MM.1S (cell line): ENCODE measurements around the gene CD82.

Experiments
- DNase-seq: peaks from one replicate; pipeline ENCODE4 v3.0.0-alpha.2; 2015
- H2AFZ ChIP-seq: fragments of 300-600 bp; sonication (generic); 2 replicates; pipeline ENCODE4 v1.6.0; 2016; ENCODE audit warnings: antibody characterized with exemption, low read length
- H3F3A ChIP-seq: fragments of 300-600 bp; sonication (generic); 2 replicates; pipeline ENCODE4 v1.6.1; 2016; ENCODE audit warnings: mild to moderate bottlenecking, antibody characterized with exemption, low read length, moderate library complexity, mixed read lengths; ENCODE audit not compliant: insufficient read depth
- H3K27ac ChIP-seq: fragments of 300-600 bp; sonication (generic); 2 replicates; pipeline ENCODE4 v1.5.1; 2016; ENCODE audit warnings: mild to moderate bottlenecking, low read length
- H3K27me3 ChIP-seq: fragments of 300-600 bp; sonication (generic); replicated peaks from 2 replicates; pipeline ENCODE4 v1.6.0; 2016; ENCODE audit warnings: low read length; ENCODE audit not compliant: insufficient read depth
- H3K36me3 ChIP-seq: fragments of 300-600 bp; sonication (generic); replicated peaks from 2 replicates; pipeline ENCODE4 v1.6.1; 2016; ENCODE audit warnings: mild to moderate bottlenecking, low read length, mixed read lengths; ENCODE audit not compliant: insufficient read depth
- H3K4me1 ChIP-seq: fragments of 300-600 bp; sonication (generic); 2 replicates; pipeline ENCODE4 v1.6.1; 2016; ENCODE audit warnings: low read length, mixed read lengths
- H3K4me2 ChIP-seq: fragments of 300-600 bp; sonication (generic); 2 replicates; pipeline ENCODE4 v1.6.0; 2016; ENCODE audit warnings: low read depth, low read length
- H3K4me3 ChIP-seq: fragments of 300-600 bp; sonication (generic); 2 replicates; pipeline ENCODE4 v1.5.1; 2016; ENCODE audit warnings: low read length, mixed read lengths
- H3K79me2 ChIP-seq: fragments of 300-600 bp; sonication (generic); 2 replicates; pipeline ENCODE4 v1.6.1; 2016; ENCODE audit warnings: mixed run types, low read length, mixed read lengths
- H3K9ac ChIP-seq: fragments of 300-600 bp; sonication (generic); 2 replicates; pipeline ENCODE4 v1.6.1; 2016; ENCODE audit warnings: low read length, mixed read lengths
- H3K9me2 ChIP-seq: fragments of 300-600 bp; sonication (generic); replicated peaks from 2 replicates; pipeline ENCODE4 v1.6.1; 2016; ENCODE audit warnings: mild to moderate bottlenecking, low read length, mixed read lengths; ENCODE audit not compliant: insufficient read depth
- H3K9me3 ChIP-seq: fragments of 300-600 bp; sonication (generic); replicated peaks from 2 replicates; pipeline ENCODE4 v1.6.1; 2016; ENCODE audit warnings: mild to moderate bottlenecking, low read length, mixed read lengths; ENCODE audit not compliant: insufficient read depth
- H4K20me1 ChIP-seq: fragments of 300-600 bp; sonication (generic); 2 replicates; pipeline ENCODE4 v1.6.1; 2016; ENCODE audit warnings: mild to moderate bottlenecking, low read length, moderate library complexity, mixed read lengths; ENCODE audit not compliant: insufficient read depth
- CTCF ChIP-seq: fragments of 300-600 bp; sonication (generic); IDR thresholded peaks from 2 replicates; pipeline ENCODE4 v1.5.1; 2016; ENCODE audit warnings: antibody characterized with exemption, low read length, mixed read lengths
- EZH2 ChIP-seq: fragments of 300-600 bp; sonication (generic); optimal IDR thresholded peaks from 2 replicates; pipeline ENCODE3; 2017; ENCODE audit warnings: low read depth, mild to moderate bottlenecking, antibody characterized with exemption, low read length, mixed read lengths
- EZH2phosphoT487 ChIP-seq: fragments of 300-600 bp; sonication (generic); IDR thresholded peaks from 2 replicates; pipeline ENCODE4 v1.6.1; 2018; ENCODE audit warnings: antibody characterized with exemption, low read length

CD82 gene

GRCh38 chr11:44615041-44615755 is 49.7 kb downstream of the CD82 start:
- no peak overlapping the region for H3K4me2 ChIP-seq
- no peaks in the 10 kb centered on the region for H3K9me2 ChIP-seq
- no peaks in the 10 kb centered on the region for H3K4me1 ChIP-seq
- H2AFZ ChIP-seq: no peak overlapping the region
- no peaks in the 10 kb centered on the region for H3K9me3 ChIP-seq
- no peaks in the 10 kb centered on the region for H3K27me3 ChIP-seq
- no peak overlapping the region for H3K27ac ChIP-seq
- DNase-seq: no peak
- no peak overlapping the region for H3K9ac ChIP-seq
- H4K20me1 ChIP-seq: no peaks in the 10 kb centered on the region
- no peaks in the 10 kb centered on the region for H3K79me2 ChIP-seq
- no peaks in the 10 kb centered on the region; the same call in 1 of the 2 replicates for H3K36me3 ChIP-seq
- H3F3A ChIP-seq: no peaks in the 10 kb centered on the region
- H3K4me3 ChIP-seq: no peak overlapping the region
- TF ChIP-seq EZH2phosphoT487 (no peak), CTCF (no peak), EZH2 (no peak)

GRCh38 chr11:44615913-44616791 is 50.7 kb downstream of the CD82 start:
- H2AFZ ChIP-seq: no peak overlapping the region
- H3K4me1 ChIP-seq: no peaks in the 10 kb centered on the region
- H3K9me3 ChIP-seq: no peaks in the 10 kb centered on the region
- H4K20me1 ChIP-seq: no peaks in the 10 kb centered on the region
- H3K9ac ChIP-seq: no peak overlapping the region
- TF ChIP-seq EZH2phosphoT487 (no peak), CTCF (no peak), EZH2 (no peak)
- H3K79me2 ChIP-seq: no peaks in the 10 kb centered on the region
- no peaks in the 10 kb centered on the region for H3F3A ChIP-seq
- H3K4me3 ChIP-seq: no peak overlapping the region
- no peaks in the 10 kb centered on the region; the same call in 1 of the 2 replicates for H3K36me3 ChIP-seq
- no peak for DNase-seq
- no peaks in the 10 kb centered on the region for H3K27me3 ChIP-seq
- H3K9me2 ChIP-seq: no peaks in the 10 kb centered on the region
- no peak overlapping the region for H3K27ac ChIP-seq
- H3K4me2 ChIP-seq: no peak overlapping the region

- Histone ChIP-seq H3F3A (no peaks in the 10 kb centered on the region), H3K4me3 (no peak overlapping the region), H3K27me3 (no peaks in the 10 kb centered on the region), H3K9ac (no peak overlapping the region), H3K27ac (no peak overlapping the region), H2AFZ (no peak overlapping the region), H3K36me3 (no peaks in the 10 kb centered on the region; the same call in 1 of the 2 replicates), H3K4me2 (no peak overlapping the region), H3K79me2 (no peaks in the 10 kb centered on the region), H3K4me1 (no peaks in the 10 kb centered on the region), H4K20me1 (no peaks in the 10 kb centered on the region), H3K9me2 (no peaks in the 10 kb centered on the region), H3K9me3 (no peaks in the 10 kb centered on the region)
- no peak for DNase-seq
- no peak for TF ChIP-seq EZH2
- TF ChIP-seq CTCF: no peak
- TF ChIP-seq EZH2phosphoT487: no peak
Observed at GRCh38 chr11:44617671-44618461, 52.4 kb downstream of the CD82 start.
